Right lobe of liver (tissue), 4 donors: ENCODE data around the gene NBEA.

ENCODE experiments used
- CTCF ChIP-seq, 4 donors: fragments of 200-600 bp in 3 of 4; fragments of 450-650 bp in 1 of 4; IDR thresholded peaks; one replicate each; pipeline versions ENCODE4 v1.5.1 to v1.8.0; 2016 to 2022; ENCODE audit warnings: antibody characterized with exemption in 4 of 4, mild to moderate bottlenecking in 2 of 4
- POLR2A ChIP-seq: fragments of 450-650 bp; IDR thresholded peaks from one replicate; pipeline ENCODE4 v1.6.1; 2017; ENCODE audit warnings: antibody characterized with exemption, mild to moderate bottlenecking
- donor health status: DM: no; HTN: no; CAD: no.
- donor health status: DM: no; HTN: no; CAD: no.
- donor health status: DM: no; HTN: yes; CAD: no.

GRCh38 chr13:34901572-34901971 is 40.5 kb upstream of the NBEA start:
- TF ChIP-seq CTCF (IDR thresholded peaks at IDR 0.05) (no peak), POLR2A (no peak)
